Measurements from ENCODE around the gene MDM2.
"Not testable (repeated sequence)": the region's sequence is repeated elsewhere in the genome, so short reads cannot be mapped to it uniquely, and the experiment has no call there.

MDM2 gene

DNA sequence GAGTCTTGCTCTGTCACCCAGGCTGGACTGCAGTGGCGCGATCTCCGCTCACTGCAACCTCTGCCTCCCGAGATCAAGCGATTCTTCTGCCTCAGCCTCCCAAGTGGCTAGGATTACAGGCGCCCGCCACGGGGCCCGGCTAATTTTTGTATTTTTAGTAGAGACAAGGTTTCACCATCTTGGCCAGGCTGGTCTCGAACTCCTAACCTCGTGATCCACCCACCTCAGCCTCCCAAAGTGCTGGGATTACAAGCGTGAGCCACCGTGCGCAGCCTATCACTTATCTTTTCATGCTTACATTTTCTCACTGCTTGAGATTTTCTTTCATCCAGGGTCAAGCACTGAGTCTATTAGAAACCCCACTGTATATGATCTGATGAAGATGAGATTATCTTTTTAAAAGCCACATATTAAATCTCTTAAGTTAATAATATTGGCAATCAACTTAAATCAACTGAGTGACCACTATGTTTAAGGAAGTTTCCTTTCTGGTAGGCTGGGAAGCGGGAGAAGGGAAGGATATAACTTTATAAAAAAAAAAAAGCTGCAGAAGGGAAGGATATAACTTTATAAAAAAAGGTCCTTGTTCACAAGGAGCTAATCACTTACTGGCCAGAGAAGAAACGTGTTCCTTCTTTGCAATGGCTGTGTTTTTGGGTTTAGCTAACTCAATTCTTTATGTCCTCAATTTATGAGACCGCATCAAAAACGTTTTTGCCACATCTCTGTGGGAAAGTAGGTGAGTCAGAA, 1.3 kb upstream of the MDM2 start:
- peaks cover 26% of the 10 kb centered on the region for H3K79me2 ChIP-seq (ENCODE audit: control insufficient read depth, insufficient read depth, low read length, unreplicated experiment)
- H3K27ac ChIP-seq (ENCODE audit: low read depth, low read length), result 0 out of 2 replicates have a peak overlapping the region, but pooled peaks have one; percentile 93
- no peak overlapping the region for H2AFZ ChIP-seq (ENCODE audit: low read length, unreplicated experiment)
- peaks cover 12% of the 10 kb centered on the region for H3K36me3 ChIP-seq (ENCODE audit: insufficient read depth, low read length)
- peaks cover 4% of the 10 kb centered on the region for H3K4me1 ChIP-seq (ENCODE audit: control insufficient read depth, insufficient read depth, low read length, unreplicated experiment)
- no peaks in the 10 kb centered on the region for H3K27me3 ChIP-seq (ENCODE audit: insufficient read depth, low read length)
- no peak overlapping the region for H3K4me3 ChIP-seq (ENCODE audit: low read depth, low read length)

DNA sequence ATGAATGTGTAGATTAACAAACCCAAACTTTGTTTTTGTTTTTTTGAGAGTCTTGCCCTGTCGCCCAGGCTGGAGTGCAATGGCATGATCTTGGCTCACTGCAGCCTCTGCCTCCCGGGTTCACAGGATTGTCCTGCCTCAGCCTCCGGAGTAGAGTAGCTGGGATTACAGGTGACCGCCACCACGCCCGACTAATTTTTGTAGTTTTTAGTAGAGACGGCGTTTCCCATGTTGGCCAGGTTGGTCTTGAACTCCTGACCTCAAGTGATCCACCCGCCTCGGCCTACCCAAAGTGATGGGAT, 752 bp upstream of the MDM2 start:
- Histone ChIP-seq H3K36me3 (ENCODE audit: insufficient read depth, low read length) (peaks cover 12% of the 10 kb centered on the region), H2AFZ (ENCODE audit: low read length, unreplicated experiment) (peak overlapping the region; percentile 50), H3K27ac (ENCODE audit: low read depth, low read length) (peak overlapping the region; percentile 93)

DNA sequence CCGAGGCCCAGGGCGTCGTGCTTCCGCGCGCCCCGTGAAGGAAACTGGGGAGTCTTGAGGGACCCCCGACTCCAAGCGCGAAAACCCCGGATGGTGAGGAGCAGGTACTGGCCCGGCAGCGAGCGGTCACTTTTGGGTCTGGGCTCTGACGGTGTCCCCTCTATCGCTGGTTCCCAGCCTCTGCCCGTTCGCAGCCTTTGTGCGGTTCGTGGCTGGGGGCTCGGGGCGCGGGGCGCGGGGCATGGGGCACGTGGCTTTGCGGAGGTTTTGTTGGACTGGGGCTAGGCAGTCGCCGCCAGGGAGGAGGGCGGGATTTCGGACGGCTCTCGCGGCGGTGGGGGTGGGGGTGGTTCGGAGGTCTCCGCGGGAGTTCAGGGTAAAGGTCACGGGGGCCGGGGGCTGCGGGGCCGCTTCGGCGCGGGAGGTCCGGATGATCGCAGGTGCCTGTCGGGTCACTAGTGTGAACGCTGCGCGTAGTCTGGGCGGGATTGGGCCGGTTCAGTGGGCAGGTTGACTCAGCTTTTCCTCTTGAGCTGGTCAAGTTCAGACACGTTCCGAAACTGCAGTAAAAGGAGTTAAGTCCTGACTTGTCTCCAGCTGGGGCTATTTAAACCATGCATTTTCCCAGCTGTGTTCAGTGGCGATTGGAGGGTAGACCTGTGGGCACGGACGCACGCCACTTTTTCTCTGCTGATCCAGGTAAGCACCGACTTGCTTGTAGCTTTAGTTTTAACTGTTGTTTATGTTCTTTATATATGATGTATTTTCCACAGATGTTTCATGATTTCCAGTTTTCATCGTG, 612 bp downstream of the MDM2 start:
- Histone ChIP-seq H3K4me1 (ENCODE audit: control insufficient read depth, insufficient read depth, low read length, unreplicated experiment) (peaks cover 10% of the 10 kb centered on the region), H3K4me3 (ENCODE audit: low read depth, low read length) (peak overlapping the region; percentile 94), H3K79me2 (ENCODE audit: control insufficient read depth, insufficient read depth, low read length, unreplicated experiment) (peaks cover 43% of the 10 kb centered on the region), H3K36me3 (ENCODE audit: insufficient read depth, low read length) (peaks cover 25% of the 10 kb centered on the region), H3K27me3 (ENCODE audit: insufficient read depth, low read length) (no peaks in the 10 kb centered on the region), H3K27ac (ENCODE audit: low read depth, low read length) (peak overlapping the region; percentile 93), H2AFZ (ENCODE audit: low read length, unreplicated experiment) (peak overlapping the region; percentile 74)

More for the DNA sequence above, 752 bp upstream of the MDM2 start:
- not testable (repeated sequence) for H3K4me1 ChIP-seq (ENCODE audit: control insufficient read depth, insufficient read depth, low read length, unreplicated experiment); H3K27me3 ChIP-seq (ENCODE audit: insufficient read depth, low read length)
- Histone ChIP-seq H3K79me2 (ENCODE audit: control insufficient read depth, insufficient read depth, low read length, unreplicated experiment) (peaks cover 30% of the 10 kb centered on the region), H3K4me3 (ENCODE audit: low read depth, low read length) (peak overlapping the region; percentile 94)

DNA sequence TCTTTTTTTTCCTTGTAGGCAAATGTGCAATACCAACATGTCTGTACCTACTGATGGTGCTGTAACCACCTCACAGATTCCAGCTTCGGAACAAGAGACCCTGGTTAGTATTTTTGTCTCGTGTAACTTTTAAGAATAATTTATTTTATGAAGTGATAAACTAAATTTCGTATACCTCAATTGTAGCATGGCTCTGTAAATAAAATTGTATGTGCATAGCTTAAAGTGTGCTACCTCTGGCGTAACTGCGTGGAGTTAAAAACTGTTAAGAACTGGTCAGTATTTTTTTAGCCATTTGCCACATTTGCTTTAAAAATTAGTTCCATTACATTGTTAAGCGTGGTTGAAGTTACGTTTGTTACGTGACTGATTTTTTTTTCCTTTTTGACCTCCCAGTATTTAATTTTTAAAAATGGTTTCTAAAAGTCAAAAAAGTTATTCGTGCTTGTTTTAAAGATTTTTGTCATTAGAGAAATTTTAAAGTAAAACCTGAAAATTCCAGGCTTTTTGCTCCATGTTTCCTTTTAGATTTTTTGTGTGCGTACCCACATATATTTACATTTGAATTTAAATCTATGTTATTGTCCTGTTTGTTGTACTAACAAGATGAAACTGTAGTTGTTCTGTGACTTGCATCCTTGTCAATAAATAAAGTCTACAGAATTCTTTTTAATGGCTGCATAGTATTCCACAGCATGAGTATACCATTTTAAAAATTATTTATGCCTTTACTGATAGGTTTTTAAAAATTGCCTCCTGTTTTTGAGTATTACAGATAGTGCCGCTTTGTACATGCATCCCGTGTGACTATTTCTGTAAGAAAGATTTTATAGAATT, 1.4 kb downstream of the MDM2 start:
- no peaks in the 10 kb centered on the region for H3K27me3 ChIP-seq (ENCODE audit: insufficient read depth, low read length)
- H3K27ac ChIP-seq (ENCODE audit: low read depth, low read length), result peak overlapping the region; percentile 93
- H3K36me3 ChIP-seq (ENCODE audit: insufficient read depth, low read length), result peaks cover 31% of the 10 kb centered on the region
- H3K79me2 ChIP-seq (ENCODE audit: control insufficient read depth, insufficient read depth, low read length, unreplicated experiment), result peaks cover 48% of the 10 kb centered on the region
- H3K4me3 ChIP-seq (ENCODE audit: low read depth, low read length), result peak overlapping the region; percentile 94
- H2AFZ ChIP-seq (ENCODE audit: low read length, unreplicated experiment), result no peak overlapping the region
- peaks cover 11% of the 10 kb centered on the region for H3K4me1 ChIP-seq (ENCODE audit: control insufficient read depth, insufficient read depth, low read length, unreplicated experiment)

DNA sequence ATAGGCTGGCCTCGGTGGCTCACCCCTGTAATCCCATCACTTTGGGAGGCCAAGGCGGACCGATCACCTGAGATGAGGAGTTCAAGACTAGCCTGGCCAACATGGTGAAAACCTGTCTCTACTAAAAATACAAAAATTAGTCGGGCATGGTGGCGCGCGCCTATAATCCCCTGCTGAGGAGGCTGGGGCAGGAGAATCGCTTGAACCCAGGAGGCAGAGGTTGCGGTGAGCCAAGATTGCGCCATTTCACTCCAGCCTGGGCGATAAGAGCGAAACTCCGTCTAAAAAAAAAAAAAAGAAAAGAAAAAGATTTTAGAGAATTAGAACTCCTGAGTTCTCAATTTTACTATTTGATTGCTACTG, 2.0 kb downstream of the MDM2 start:
- Histone ChIP-seq H3K79me2 (ENCODE audit: control insufficient read depth, insufficient read depth, low read length, unreplicated experiment) (peaks cover 53% of the 10 kb centered on the region), H3K36me3 (ENCODE audit: insufficient read depth, low read length) (peaks cover 37% of the 10 kb centered on the region)
- H3K27ac ChIP-seq (ENCODE audit: low read depth, low read length), result not testable (repeated sequence)

DNA sequence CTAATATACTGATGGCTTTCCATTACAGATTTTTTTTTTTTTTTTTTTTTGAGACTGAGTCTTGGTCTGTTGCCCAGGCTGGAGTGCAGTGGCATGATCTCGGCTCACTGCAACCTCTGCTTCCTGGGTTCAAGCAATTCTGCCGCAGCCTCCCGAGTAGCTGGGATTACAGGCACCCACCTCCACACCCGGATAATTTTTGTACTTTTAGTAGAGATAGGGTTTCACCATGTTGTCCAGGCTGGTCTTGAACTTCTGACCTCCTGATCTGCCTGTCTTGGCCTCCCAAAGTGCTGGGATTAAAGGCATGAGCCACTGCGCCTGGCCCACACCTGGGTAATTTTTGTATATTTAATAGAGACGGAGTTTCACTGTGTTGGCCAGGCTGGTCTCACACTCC, 3.6 kb downstream of the MDM2 start:
- H3K79me2 ChIP-seq (ENCODE audit: control insufficient read depth, insufficient read depth, low read length, unreplicated experiment), result peaks cover 62% of the 10 kb centered on the region
- not testable (repeated sequence) for H2AFZ ChIP-seq (ENCODE audit: low read length, unreplicated experiment); H3K4me3 ChIP-seq (ENCODE audit: low read depth, low read length); H3K27ac ChIP-seq (ENCODE audit: low read depth, low read length); H3K27me3 ChIP-seq (ENCODE audit: insufficient read depth, low read length)
- H3K36me3 ChIP-seq (ENCODE audit: insufficient read depth, low read length), result peaks cover 51% of the 10 kb centered on the region
- peaks cover 17% of the 10 kb centered on the region for H3K4me1 ChIP-seq (ENCODE audit: control insufficient read depth, insufficient read depth, low read length, unreplicated experiment)

More for the DNA sequence above, 2.0 kb downstream of the MDM2 start:
- peak overlapping the region; percentile 94 for H3K4me3 ChIP-seq (ENCODE audit: low read depth, low read length)
- not testable (repeated sequence) for H2AFZ ChIP-seq (ENCODE audit: low read length, unreplicated experiment); H3K27me3 ChIP-seq (ENCODE audit: insufficient read depth, low read length)
- H3K4me1 ChIP-seq (ENCODE audit: control insufficient read depth, insufficient read depth, low read length, unreplicated experiment), result peaks cover 16% of the 10 kb centered on the region

DNA sequence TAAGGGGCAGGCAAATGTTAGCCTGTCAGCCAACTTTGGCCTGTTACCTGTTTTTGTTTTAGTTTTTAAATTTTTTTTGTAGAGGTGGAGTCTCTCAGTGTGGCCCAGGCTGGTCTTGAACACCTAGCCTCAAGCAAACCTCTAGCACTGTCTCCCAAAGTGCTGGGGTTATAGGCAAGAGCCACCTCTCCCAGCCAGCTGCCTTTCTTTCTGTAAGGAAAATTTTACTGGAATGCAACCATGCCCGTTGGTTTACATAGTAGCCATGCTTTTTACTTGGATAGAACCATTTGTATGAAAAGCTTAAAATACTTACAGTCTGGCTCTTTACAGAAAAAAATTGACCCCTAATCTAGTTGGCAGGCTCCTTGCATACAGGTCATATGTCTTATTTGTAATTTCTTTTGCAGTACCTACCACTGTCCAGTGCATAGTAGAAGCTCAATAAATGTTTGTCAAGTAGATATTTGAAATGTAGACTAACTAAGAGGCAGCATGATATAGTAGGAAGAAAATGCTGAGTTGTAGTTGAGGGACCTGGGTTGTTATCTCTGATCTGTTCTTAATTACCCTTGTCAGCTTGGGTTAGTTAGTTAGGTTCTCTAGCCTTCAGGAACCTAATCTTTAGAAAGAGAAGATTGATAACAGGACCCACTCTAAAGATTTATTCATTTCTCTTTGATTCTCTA, 4.7 kb downstream of the MDM2 start:
- peaks cover 17% of the 10 kb centered on the region for H3K4me1 ChIP-seq (ENCODE audit: control insufficient read depth, insufficient read depth, low read length, unreplicated experiment)
- peaks cover 58% of the 10 kb centered on the region for H3K36me3 ChIP-seq (ENCODE audit: insufficient read depth, low read length)
- H3K4me3 ChIP-seq (ENCODE audit: low read depth, low read length), result peak overlapping the region; percentile 39; the same call in 1 of the 2 replicates
- no peak overlapping the region for H2AFZ ChIP-seq (ENCODE audit: low read length, unreplicated experiment)
- no peaks in the 10 kb centered on the region for H3K27me3 ChIP-seq (ENCODE audit: insufficient read depth, low read length)
- peaks cover 70% of the 10 kb centered on the region for H3K79me2 ChIP-seq (ENCODE audit: control insufficient read depth, insufficient read depth, low read length, unreplicated experiment)
- H3K27ac ChIP-seq (ENCODE audit: low read depth, low read length), result no peak overlapping the region

DNA sequence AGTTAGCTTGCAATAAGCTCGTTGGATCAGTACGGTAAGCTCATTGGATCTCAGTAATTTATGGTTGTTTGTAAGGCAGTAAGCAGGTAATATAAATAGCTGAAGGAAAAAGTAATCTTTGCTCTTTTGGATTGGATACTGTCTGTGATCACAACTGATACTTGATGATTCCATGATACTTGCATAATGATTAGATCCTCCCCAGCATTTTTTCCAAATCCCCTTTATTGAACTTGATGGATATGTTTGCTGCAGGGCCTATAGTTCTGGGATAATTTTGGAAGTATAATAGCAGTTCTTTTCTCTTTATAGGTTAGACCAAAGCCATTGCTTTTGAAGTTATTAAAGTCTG, 5.2 kb downstream of the MDM2 start:
- Histone ChIP-seq H3K27me3 (ENCODE audit: insufficient read depth, low read length) (no peaks in the 10 kb centered on the region), H3K79me2 (ENCODE audit: control insufficient read depth, insufficient read depth, low read length, unreplicated experiment) (peaks cover 68% of the 10 kb centered on the region), H3K4me3 (ENCODE audit: low read depth, low read length) (peak overlapping the region; percentile 39; the same call in 1 of the 2 replicates), H3K27ac (ENCODE audit: low read depth, low read length) (no peak overlapping the region), H3K4me1 (ENCODE audit: control insufficient read depth, insufficient read depth, low read length, unreplicated experiment) (peaks cover 17% of the 10 kb centered on the region), H3K36me3 (ENCODE audit: insufficient read depth, low read length) (peaks cover 58% of the 10 kb centered on the region), H2AFZ (ENCODE audit: low read length, unreplicated experiment) (no peak overlapping the region)

DNA sequence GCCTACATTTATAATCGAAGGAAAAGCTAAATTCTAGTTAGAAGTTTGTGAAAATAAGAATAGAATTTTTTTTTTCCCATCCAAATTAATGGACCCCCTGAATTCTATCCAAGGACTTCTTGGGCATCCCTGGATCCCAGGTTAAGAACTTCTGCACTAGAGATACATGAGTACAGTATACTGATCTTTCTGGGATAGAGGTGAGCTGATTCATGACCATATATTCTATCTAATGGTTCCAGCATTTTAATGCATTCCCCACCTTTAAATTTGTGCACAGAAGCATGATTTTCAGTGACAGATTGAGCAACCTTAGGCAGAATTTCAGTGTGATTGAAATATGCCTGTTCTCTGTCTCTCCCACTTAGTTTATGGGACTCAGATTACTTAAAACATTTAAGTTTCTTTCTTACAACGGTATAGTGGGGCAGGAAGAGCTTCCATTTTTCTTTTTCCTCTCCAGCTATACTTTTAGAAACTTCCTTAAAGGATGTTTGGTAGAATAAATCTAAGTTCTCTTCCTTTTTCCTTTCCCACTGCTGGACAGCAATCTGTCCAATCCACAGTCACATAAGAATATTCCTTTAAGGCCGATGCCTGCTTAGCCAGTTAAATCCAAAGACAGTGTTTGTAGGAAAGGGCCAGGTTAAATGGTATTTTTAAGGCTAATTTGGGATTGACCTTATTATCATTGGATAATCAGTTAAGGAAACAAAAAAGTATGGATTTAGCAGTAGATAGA, 6.7 kb downstream of the MDM2 start:
- Histone ChIP-seq H3K4me1 (ENCODE audit: control insufficient read depth, insufficient read depth, low read length, unreplicated experiment) (peaks cover 17% of the 10 kb centered on the region), H3K4me3 (ENCODE audit: low read depth, low read length) (no peak overlapping the region), H3K27me3 (ENCODE audit: insufficient read depth, low read length) (no peaks in the 10 kb centered on the region), H2AFZ (ENCODE audit: low read length, unreplicated experiment) (no peak overlapping the region), H3K36me3 (ENCODE audit: insufficient read depth, low read length) (peaks cover 60% of the 10 kb centered on the region), H3K79me2 (ENCODE audit: control insufficient read depth, insufficient read depth, low read length, unreplicated experiment) (peaks cover 61% of the 10 kb centered on the region), H3K27ac (ENCODE audit: low read depth, low read length) (no peak overlapping the region)

Data from ACC112 (cell line).